Left lung (tissue), 10 donors: ENCODE results near the gene GRIN2C. TPM values are rescaled to one million over a fixed set of nuclear protein-coding genes. Genes with fewer than 3 reads are reported as not detected.
A peak's percentile ranks its signal among the peaks of the same experiment; 100 is the strongest.

Source experiments
- ATAC-seq: fragments of 200-7000 bp; cut with Tn5 transposase; one replicate; pipeline ENCODE4 v1.9.1; 2020; ENCODE audit warnings: moderate library complexity
- DNase-seq, 4 donors: peaks; one replicate each; pipeline ENCODE4 v3.0.0-alpha.2; 2013 to 2020
- H3K27ac ChIP-seq, 2 donors: fragments of 200-600 bp; sonication (generic) in 1 of 2; one replicate each; pipeline versions ENCODE4 v1.5.0 to v1.8.0; 2020 to 2021
- H3K27me3 ChIP-seq, 2 donors: fragments of 200-600 bp; sonication (generic) in 1 of 2; one replicate each; pipeline versions ENCODE4 v1.5.0 to v1.8.0; 2020 to 2021
- H3K36me3 ChIP-seq, 2 donors: fragments of 200-600 bp; sonication (generic) in 1 of 2; one replicate each; pipeline versions ENCODE4 v1.5.0 to v1.8.0; 2020 to 2021
- H3K4me1 ChIP-seq, 2 donors: fragments of 200-600 bp; one replicate each; pipeline ENCODE4 v1.8.0; 2021
- H3K4me3 ChIP-seq, 2 donors: fragments of 200-600 bp; sonication (generic) in 1 of 2; one replicate each; pipeline versions ENCODE4 v1.5.0 to v1.8.0; 2020 to 2021; ENCODE audit warnings: mild to moderate bottlenecking in 1 of 2
- H3K9me3 ChIP-seq, 2 donors: fragments of 200-600 bp; sonication (generic) in 1 of 2; one replicate each; pipeline versions ENCODE4 v1.5.0 to v1.8.0; 2020 to 2021
- CTCF ChIP-seq, 2 donors: fragments of 200-600 bp; sonication (generic) in 1 of 2; IDR thresholded peaks; one replicate each; pipeline versions ENCODE4 v1.5.0 to v1.8.0; 2021; ENCODE audit warnings: antibody characterized with exemption in 2 of 2
- intact Hi-C, 2 donors: fragments of 100-400 bp; cut with DNase I; formaldehyde crosslinking; loops; one replicate each; pipeline versions ENCODE4 v1.11.2 to v1.14.2; 2022
- polyA plus RNA-seq, 6 donors: library from polyadenylated mRNA; unstranded; fragments of 120-200 nt; gene quantifications; one replicate each; pipeline ENCODE4 v1.2.1, GENCODE V29; 2013; ENCODE audit not compliant: insufficient read length in 6 of 6
- total RNA-seq, 2 donors: library from RNA; stranded (reverse); fragmentation: NEBNext Ultra II Directional; extraction: Animal tissue kit (Norgen Biotek cat#: 25700); gene quantifications; one replicate each; pipeline ENCODE4 v1.2.1, GENCODE V29; 2021
- donor health status: DM: no; HTN: yes; CAD: no.
- donor health status: DM: no; HTN: no; CAD: no.

GRIN2C gene
- total and polyA plus RNA-seq, 8 donors = 0.15 to 0.43 (median 0.26) TPM; not detected in 1

DNA sequence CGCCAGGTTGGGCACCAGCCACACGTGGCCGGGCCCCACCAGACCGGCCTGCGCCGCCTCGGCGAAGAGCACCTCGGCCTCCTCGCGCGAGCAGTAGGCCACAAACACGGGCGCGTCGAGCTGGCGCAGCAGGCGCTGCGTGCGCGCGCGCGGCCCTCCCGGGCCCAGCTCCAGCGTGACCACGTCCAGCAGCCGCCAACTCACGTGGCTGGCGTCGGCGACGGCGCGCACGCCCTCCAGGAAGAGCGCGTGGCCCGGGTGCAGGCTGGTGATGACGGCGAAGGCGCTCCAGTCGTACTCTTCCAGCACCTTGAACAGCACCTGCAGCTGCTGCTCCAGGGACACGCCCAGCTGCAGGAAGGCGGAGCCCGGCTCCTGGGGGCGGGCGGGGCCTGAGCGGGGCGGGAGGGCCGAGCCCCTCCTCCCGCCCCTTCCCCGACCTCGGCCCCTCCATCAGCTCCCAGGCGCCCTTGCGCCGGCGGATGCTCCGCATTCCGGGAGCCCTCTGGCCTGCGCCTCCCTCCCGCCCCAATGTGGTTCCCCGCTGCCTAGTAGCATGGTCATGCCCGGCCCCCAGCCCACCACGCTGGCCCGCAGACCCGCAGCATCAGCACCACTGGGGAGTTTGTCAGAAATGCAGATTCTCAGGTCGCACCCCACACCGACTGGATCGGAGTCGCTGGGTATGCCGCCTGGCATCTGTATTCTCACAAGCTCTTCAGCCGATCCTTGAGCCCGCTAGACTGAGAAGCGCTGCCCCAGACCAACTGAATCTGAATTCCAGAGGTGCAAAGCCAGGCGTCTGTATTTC, 7.2 kb downstream of the GRIN2C start:
- intact Hi-C loops = no loop called here
- H3K9me3 ChIP-seq = no peaks in the 10 kb centered on the region
- no peak overlapping the region for H3K27ac ChIP-seq
- no peaks in the 10 kb centered on the region for H3K36me3 ChIP-seq
- TF ChIP-seq CTCF (IDR thresholded peaks at IDR 0.05) = no peak
- peak in 1 of 4 donors; percentile 51 for DNase-seq
- H3K4me3 ChIP-seq = no peak overlapping the region
- peaks cover 0 to 9% of the 10 kb centered on the region in 2 donors for H3K4me1 ChIP-seq
- H3K27me3 ChIP-seq = peaks cover 33 to 83% of the 10 kb centered on the region in 2 donors
- ATAC-seq = peak; percentile 91

GRCh38 chr17:74851612-74852236, 8.0 kb downstream of the GRIN2C start:
- ATAC-seq (no peak), DNase-seq (no peak)
- TF ChIP-seq CTCF (IDR thresholded peaks at IDR 0.05) = no peak
- Histone ChIP-seq H3K4me1 (peaks cover 0 to 9% of the 10 kb centered on the region in 2 donors), H3K9me3 (no peaks in the 10 kb centered on the region), H3K4me3 (no peak overlapping the region), H3K27me3 (peaks cover 33 to 75% of the 10 kb centered on the region in 2 donors), H3K36me3 (no peaks in the 10 kb centered on the region), H3K27ac (no peak overlapping the region)
- intact Hi-C loops = no loop called here

DNA sequence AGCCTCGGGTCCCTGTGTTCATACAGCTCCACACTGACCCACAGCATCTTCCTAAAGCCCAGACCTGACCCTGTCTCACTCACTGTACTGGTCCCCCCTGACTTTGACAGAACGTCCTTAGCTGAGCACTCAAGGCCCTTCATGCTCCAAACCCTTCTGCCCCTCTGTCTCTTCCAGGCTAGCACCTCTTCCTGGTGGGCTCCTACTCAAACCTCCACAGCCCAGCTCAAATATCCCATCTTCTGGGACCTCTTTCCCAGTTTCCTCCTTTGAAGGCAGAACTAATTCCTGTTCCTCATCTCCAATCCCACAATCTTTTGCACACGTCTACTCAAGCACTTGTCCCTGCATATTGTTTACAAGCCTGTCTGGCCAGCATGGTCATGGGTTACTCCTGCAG, 8.8 kb downstream of the GRIN2C start:
- Histone ChIP-seq H3K4me1 (peaks cover 0 to 9% of the 10 kb centered on the region in 2 donors), H3K36me3 (no peaks in the 10 kb centered on the region), H3K4me3 (no peak overlapping the region), H3K27ac (no peak overlapping the region), H3K9me3 (no peaks in the 10 kb centered on the region), H3K27me3 (peaks cover 33 to 71% of the 10 kb centered on the region in 2 donors)
- intact Hi-C loops = no loop called here
- DNase-seq = no peak
- TF ChIP-seq CTCF (IDR thresholded peaks at IDR 0.05) = no peak
- ATAC-seq = no peak

DNA sequence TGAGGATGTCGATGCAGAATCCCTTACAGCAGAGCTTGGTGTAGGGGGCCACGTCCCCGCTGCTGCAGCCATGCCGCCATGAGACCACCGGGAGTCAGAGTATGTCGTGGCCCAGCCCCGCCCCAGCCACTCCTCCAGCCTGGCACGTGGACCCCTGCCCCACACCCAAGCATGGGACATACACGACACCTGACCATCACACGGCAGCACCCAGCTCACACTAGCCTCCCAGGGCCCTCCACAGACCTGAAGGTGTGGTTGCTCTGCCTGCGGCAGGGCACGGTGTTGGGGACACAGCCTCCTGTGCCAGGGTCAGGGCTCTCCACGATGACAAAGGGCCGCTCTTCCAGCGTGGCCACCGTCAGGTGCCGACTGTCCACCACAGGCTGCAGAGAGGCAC, 9.4 kb downstream of the GRIN2C start:
- TF ChIP-seq CTCF (IDR thresholded peaks at IDR 0.05) = no peak
- Histone ChIP-seq H3K4me1 (peaks cover 0 to 9% of the 10 kb centered on the region in 2 donors), H3K36me3 (no peaks in the 10 kb centered on the region), H3K9me3 (no peaks in the 10 kb centered on the region), H3K4me3 (no peak overlapping the region), H3K27ac (no peak overlapping the region), H3K27me3 (peaks cover 33 to 67% of the 10 kb centered on the region in 2 donors)
- DNase-seq (peak in 1 of 4 donors; percentile 69), ATAC-seq (no peak)
- intact Hi-C loops = no loop called here

GRCh38 chr17:74848656-74849399, 10.9 kb downstream of the GRIN2C start:
- Histone ChIP-seq H3K4me1 (peaks cover 0 to 9% of the 10 kb centered on the region in 2 donors), H3K4me3 (no peak overlapping the region), H3K9me3 (no peaks in the 10 kb centered on the region), H3K27ac (no peak overlapping the region), H3K36me3 (no peaks in the 10 kb centered on the region), H3K27me3 (peaks cover 28 to 59% of the 10 kb centered on the region in 2 donors)
- ATAC-seq = no peak
- intact Hi-C loops = no loop called here
- no peak for TF ChIP-seq CTCF (IDR thresholded peaks at IDR 0.05)
- no peak for DNase-seq
